HUES6 (cell line): ENCODE measurements around the gene ARMH4.

Source experiments
- H3K27ac ChIP-seq: 2 replicates; pipeline ENCODE4 v1.7.0; 2013; ENCODE audit warnings: low read depth, mild to moderate bottlenecking, low read length, inconsistent platforms
- H3K27me3 ChIP-seq: 2 replicates; pipeline ENCODE4 v1.6.1; 2013; ENCODE audit warnings: low read length; ENCODE audit not compliant: control insufficient read depth, insufficient read depth
- H3K36me3 ChIP-seq: 2 replicates; pipeline ENCODE4 v1.6.1; 2013; ENCODE audit warnings: low read length; ENCODE audit not compliant: control insufficient read depth, insufficient read depth
- H3K4me1 ChIP-seq: 2 replicates; pipeline ENCODE4 v1.6.1; 2013; ENCODE audit warnings: low read length; ENCODE audit not compliant: control insufficient read depth, insufficient read depth
- H3K4me3 ChIP-seq: 2 replicates; pipeline ENCODE4 v1.5.1; 2013; ENCODE audit warnings: low read depth, low read length
- H3K9ac ChIP-seq: one replicate; pipeline ENCODE4 v1.6.1; 2013; ENCODE audit warnings: mild to moderate bottlenecking, low read length
- H3K9me3 ChIP-seq: 2 replicates; pipeline ENCODE4 v1.6.1; 2013; ENCODE audit warnings: low read depth, low read length; ENCODE audit not compliant: control insufficient read depth, insufficient read depth

Gene ARMH4

GRCh38 chr14:58152014-58152857 lies at the start of gene ARMH4:
ARMH4 (minus strand) TSS chr14:58152213; CDS start chr14:58139358, 12,855 bp downstream.
- Histone ChIP-seq H3K36me3 (no peaks in the 10 kb centered on the region), H3K27me3 (peaks cover 44% of the 10 kb centered on the region), H3K9ac (peak within 1 kb of the TSS; percentile 51), H3K27ac (no peak within 1 kb of the TSS), H3K9me3 (no peaks in the 10 kb centered on the region), H3K4me3 (peak within 1 kb of the TSS; percentile 68), H3K4me1 (peaks cover 27% of the 10 kb centered on the region)

- no peak overlapping the region for H3K27ac ChIP-seq
- peak overlapping the region; percentile 96 for H3K9ac ChIP-seq
- H3K9me3 ChIP-seq = no peaks in the 10 kb centered on the region
- H3K4me3 ChIP-seq = peak overlapping the region; percentile 94
- no peaks in the 10 kb centered on the region for H3K4me1 ChIP-seq
- no peaks in the 10 kb centered on the region; the same call in 1 of the 2 replicates for H3K36me3 ChIP-seq
- H3K27me3 ChIP-seq = no peaks in the 10 kb centered on the region
Observed at GRCh38 chr14:58200846-58201245, 48.8 kb upstream of the ARMH4 start.

- Histone ChIP-seq H3K27ac (no peak overlapping the region; the same call in 1 of the 2 replicates), H3K27me3 (no peaks in the 10 kb centered on the region), H3K4me1 (no peaks in the 10 kb centered on the region), H3K36me3 (no peaks in the 10 kb centered on the region; the same call in 1 of the 2 replicates), H3K9ac (peak overlapping the region; percentile 96), H3K4me3 (peak overlapping the region; percentile 94), H3K9me3 (no peaks in the 10 kb centered on the region)
Observed at GRCh38 chr14:58200480-58200841, 48.4 kb upstream of the ARMH4 start.

- Histone ChIP-seq H3K4me1 (no peaks in the 10 kb centered on the region), H3K9ac (peak within 1 kb of the TSS; percentile 96), H3K4me3 (peak within 1 kb of the TSS; percentile 94), H3K9me3 (no peaks in the 10 kb centered on the region), H3K36me3 (no peaks in the 10 kb centered on the region; the same call in 1 of the 2 replicates), H3K27ac (peak within 1 kb of the TSS; percentile 72; the same call in 1 of the 2 replicates), H3K27me3 (no peaks in the 10 kb centered on the region)
Observed at GRCh38 chr14:58199726-58200479, 47.9 kb upstream of the ARMH4 start, which contains the start of gene ACTR10. ACTR10 (plus strand) TSS chr14:58200149; CDS start chr14:58200218, 69 bp downstream.

- Histone ChIP-seq H3K4me3 (no peak overlapping the region), H3K9ac (no peak overlapping the region), H3K27me3 (no peaks in the 10 kb centered on the region), H3K9me3 (no peaks in the 10 kb centered on the region), H3K36me3 (no peaks in the 10 kb centered on the region), H3K27ac (no peak overlapping the region), H3K4me1 (no peaks in the 10 kb centered on the region)
Observed at GRCh38 chr14:58198086-58198485, 46.1 kb upstream of the ARMH4 start.

- H3K27ac ChIP-seq = no peak overlapping the region
- no peaks in the 10 kb centered on the region for H3K9me3 ChIP-seq
- H3K36me3 ChIP-seq = no peaks in the 10 kb centered on the region
- no peak overlapping the region for H3K4me3 ChIP-seq
- H3K4me1 ChIP-seq = no peaks in the 10 kb centered on the region
- no peaks in the 10 kb centered on the region; the same call in 1 of the 2 replicates for H3K27me3 ChIP-seq
- H3K9ac ChIP-seq = no peak overlapping the region
Observed at GRCh38 chr14:58196198-58196597, 44.2 kb upstream of the ARMH4 start.

- Histone ChIP-seq H3K4me3 (no peak overlapping the region), H3K9ac (no peak overlapping the region), H3K27me3 (no peaks in the 10 kb centered on the region; the same call in 1 of the 2 replicates), H3K4me1 (no peaks in the 10 kb centered on the region), H3K27ac (no peak overlapping the region), H3K36me3 (no peaks in the 10 kb centered on the region), H3K9me3 (no peaks in the 10 kb centered on the region)
Observed at GRCh38 chr14:58193542-58193941, 41.5 kb upstream of the ARMH4 start.

GRCh38 chr14:58191763-58192601 lies 40.0 kb upstream of the ARMH4 start:
- Histone ChIP-seq H3K9ac (no peak overlapping the region), H3K9me3 (no peaks in the 10 kb centered on the region), H3K27me3 (no peaks in the 10 kb centered on the region; the same call in 1 of the 2 replicates), H3K4me3 (no peak overlapping the region), H3K36me3 (no peaks in the 10 kb centered on the region), H3K4me1 (no peaks in the 10 kb centered on the region), H3K27ac (no peak overlapping the region)

GRCh38 chr14:58189176-58189575 lies 37.2 kb upstream of the ARMH4 start:
- no peak overlapping the region for H3K27ac ChIP-seq
- H3K36me3 ChIP-seq = no peaks in the 10 kb centered on the region
- H3K4me3 ChIP-seq = no peak overlapping the region
- no peaks in the 10 kb centered on the region for H3K4me1 ChIP-seq
- H3K27me3 ChIP-seq = no peaks in the 10 kb centered on the region; the same call in 1 of the 2 replicates
- H3K9ac ChIP-seq = no peak overlapping the region
- H3K9me3 ChIP-seq = no peaks in the 10 kb centered on the region

- Histone ChIP-seq H3K27ac (no peak overlapping the region), H3K4me1 (no peaks in the 10 kb centered on the region), H3K9me3 (no peaks in the 10 kb centered on the region), H3K4me3 (no peak overlapping the region), H3K27me3 (no peaks in the 10 kb centered on the region), H3K36me3 (no peaks in the 10 kb centered on the region), H3K9ac (no peak overlapping the region)
Observed at GRCh38 chr14:58177125-58177524, 25.1 kb upstream of the ARMH4 start.
